ENCODE data around the gene UVRAG.
"Not testable (repeated sequence)": the region's sequence is repeated elsewhere in the genome, so short reads cannot be mapped to it uniquely, and the experiment has no call there.

- not testable (repeated sequence) for TF ChIP-seq CTCF (IDR thresholded peaks at IDR 0.05; ENCODE audit: low read depth, low read length); EZH2phosphoT487 (IDR thresholded peaks at IDR 0.05; ENCODE audit: low read depth)
Measured at GRCh38 chr11:75973710-75974109, 158.7 kb downstream of the UVRAG start.

All from OCI-LY3 (cell line).